Smooth muscle cell (in vitro differentiated cells): ENCODE results near the gene PLCH2. TPM values are rescaled to one million over a fixed set of nuclear protein-coding genes. Genes with fewer than 3 reads are reported as not detected.

Experiments
- DNase-seq: peaks from one replicate; lab custom pipeline; 2025; ENCODE audit not compliant: unreplicated experiment; lab: John Stamatoyannopoulos, UW
- H2AFZ ChIP-seq: fragments of 200-600 bp; sonication (generic); 2 replicates; pipeline ENCODE4 v1.6.0; 2016; ENCODE audit warnings: antibody characterized with exemption, low read depth, mild to moderate bottlenecking
- H3F3A ChIP-seq: fragments of 200-600 bp; sonication (generic); 2 replicates; pipeline ENCODE4 v1.6.0; 2017; ENCODE audit warnings: antibody characterized with exemption, low read depth
- H3K27ac ChIP-seq: fragments of 200-600 bp; sonication (generic); 2 replicates; pipeline ENCODE4 v1.5.1; 2016; ENCODE audit warnings: low read depth, mild to moderate bottlenecking
- H3K27me3 ChIP-seq: fragments of 200-600 bp; sonication (generic); 2 replicates; pipeline ENCODE4 v1.6.1; 2016; ENCODE audit warnings: low read depth, mild to moderate bottlenecking
- H3K36me3 ChIP-seq: fragments of 200-600 bp; sonication (generic); 2 replicates; pipeline ENCODE4 v1.5.1; 2016; ENCODE audit warnings: low read depth
- H3K4me1 ChIP-seq: fragments of 200-600 bp; sonication (generic); 2 replicates; pipeline ENCODE4 v1.5.1; 2016; ENCODE audit warnings: low read depth
- H3K4me2 ChIP-seq: fragments of 200-600 bp; sonication (generic); 2 replicates; pipeline ENCODE4 v1.6.0; 2016; ENCODE audit warnings: mild to moderate bottlenecking
- H3K4me3 ChIP-seq: fragments of 200-600 bp; sonication (generic); 2 replicates; pipeline ENCODE4 v1.5.1; 2016; ENCODE audit warnings: mild to moderate bottlenecking
- H3K79me2 ChIP-seq: fragments of 200-600 bp; sonication (generic); 2 replicates; pipeline ENCODE4 v1.6.0; 2016; ENCODE audit warnings: low read depth, mild to moderate bottlenecking
- H3K9ac ChIP-seq: fragments of 200-600 bp; sonication (generic); 2 replicates; pipeline ENCODE4 v1.6.0; 2016; ENCODE audit warnings: low read depth
- H3K9me3 ChIP-seq: fragments of 200-600 bp; sonication (generic); replicated peaks from 2 replicates; pipeline ENCODE4 v1.5.1; 2016; ENCODE audit warnings: low read depth
- H4K20me1 ChIP-seq: fragments of 200-600 bp; sonication (generic); 2 replicates; pipeline ENCODE4 v1.6.0; 2016; ENCODE audit warnings: low read depth
- WGBS: methylation state at CpG from one replicate; pipeline ENCODE4 v1.1.7; 2016; ENCODE audit warnings: low lambda C conversion rate; 5-methylcytosine and 5-hydroxymethylcytosine counted together
- polyA plus RNA-seq: library from polyadenylated mRNA; unstranded; fragments of >200 nt; fragmentation: Nextera tagmentation; extraction: Ambion mirVana; gene quantifications from 2 replicates; pipeline ENCODE4 v1.2.1, GENCODE V29; 2016
- total RNA-seq: library from RNA; depleted of rRNA; stranded (reverse); fragments of >200 nt; gene quantifications from 2 replicates; pipeline ENCODE4 v1.2.3, GENCODE V29; 2014
- TF ChIP-seq, protein P1 (sequence below): fragments of 200-600 bp; sonication (generic); IDR thresholded peaks from 2 replicates; pipeline ENCODE4 v1.5.1; 2017; ENCODE audit warnings: borderline replicate concordance, mild to moderate bottlenecking, antibody characterized with exemption; ENCODE audit not compliant: insufficient read depth, poor library complexity, severe bottlenecking

PLCH2 gene
- total and polyA plus RNA-seq, 2 experiments from 2014 or later: 0.09 to 0.13 TPM

DNA sequence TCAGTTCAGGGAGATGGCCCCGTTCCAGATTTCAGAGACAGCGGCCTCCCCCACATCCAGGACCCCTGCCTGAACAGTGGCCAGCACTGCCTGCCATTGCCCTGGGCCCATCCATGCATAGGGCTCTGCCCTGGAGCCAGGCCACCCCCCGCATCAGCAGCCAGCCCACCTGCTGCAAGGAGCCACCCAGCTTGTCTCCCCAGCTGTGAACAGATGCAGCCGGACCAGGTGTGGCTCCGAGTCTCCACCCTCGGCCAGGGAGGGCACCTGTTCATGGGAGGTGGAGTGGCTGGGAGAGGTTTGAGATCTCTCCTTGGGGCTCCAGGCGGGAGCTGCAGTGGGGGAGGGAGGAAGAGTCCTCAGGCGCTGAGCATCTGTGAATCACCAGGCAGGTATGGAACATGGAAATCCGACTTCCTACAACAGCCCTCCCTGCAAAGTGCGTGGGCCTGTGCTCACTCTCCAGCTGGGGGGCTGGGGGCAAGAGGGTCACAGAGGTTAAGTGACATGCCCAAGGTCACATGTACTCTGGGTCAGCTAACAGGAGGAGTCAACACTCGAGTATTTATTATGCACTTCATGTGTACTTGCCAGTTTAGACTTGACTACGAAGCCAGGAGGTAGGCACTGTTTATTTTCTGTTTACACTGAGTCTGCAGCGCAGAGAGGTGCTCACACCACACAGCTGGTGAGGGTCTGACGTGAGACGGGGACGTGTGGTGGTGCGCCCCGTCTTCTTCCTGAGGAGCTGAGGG is 58.8 kb downstream of the PLCH2 start:
- no peaks in the 10 kb centered on the region for H3K36me3 ChIP-seq
- DNase-seq: no peak
- H2AFZ ChIP-seq: no peak overlapping the region
- peak overlapping the region; percentile 17 for H3K27ac ChIP-seq
- H3K27me3 ChIP-seq: peaks cover 31% of the 10 kb centered on the region
- no peaks in the 10 kb centered on the region for H3K79me2 ChIP-seq
- no peaks in the 10 kb centered on the region for H4K20me1 ChIP-seq
- TF ChIP-seq, protein P1, sequence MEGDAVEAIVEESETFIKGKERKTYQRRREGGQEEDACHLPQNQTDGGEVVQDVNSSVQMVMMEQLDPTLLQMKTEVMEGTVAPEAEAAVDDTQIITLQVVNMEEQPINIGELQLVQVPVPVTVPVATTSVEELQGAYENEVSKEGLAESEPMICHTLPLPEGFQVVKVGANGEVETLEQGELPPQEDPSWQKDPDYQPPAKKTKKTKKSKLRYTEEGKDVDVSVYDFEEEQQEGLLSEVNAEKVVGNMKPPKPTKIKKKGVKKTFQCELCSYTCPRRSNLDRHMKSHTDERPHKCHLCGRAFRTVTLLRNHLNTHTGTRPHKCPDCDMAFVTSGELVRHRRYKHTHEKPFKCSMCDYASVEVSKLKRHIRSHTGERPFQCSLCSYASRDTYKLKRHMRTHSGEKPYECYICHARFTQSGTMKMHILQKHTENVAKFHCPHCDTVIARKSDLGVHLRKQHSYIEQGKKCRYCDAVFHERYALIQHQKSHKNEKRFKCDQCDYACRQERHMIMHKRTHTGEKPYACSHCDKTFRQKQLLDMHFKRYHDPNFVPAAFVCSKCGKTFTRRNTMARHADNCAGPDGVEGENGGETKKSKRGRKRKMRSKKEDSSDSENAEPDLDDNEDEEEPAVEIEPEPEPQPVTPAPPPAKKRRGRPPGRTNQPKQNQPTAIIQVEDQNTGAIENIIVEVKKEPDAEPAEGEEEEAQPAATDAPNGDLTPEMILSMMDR: no peak
- no peaks in the 10 kb centered on the region for H3F3A ChIP-seq
- no peak overlapping the region for H3K9ac ChIP-seq
- H3K4me2 ChIP-seq: peak overlapping the region; percentile 56
- no peaks in the 10 kb centered on the region for H3K9me3 ChIP-seq
- 50% methylated on average over 18 of the region's 18 CpGs for WGBS
- H3K4me1 ChIP-seq: peaks cover 39% of the 10 kb centered on the region
- H3K4me3 ChIP-seq: no peak overlapping the region

DNA sequence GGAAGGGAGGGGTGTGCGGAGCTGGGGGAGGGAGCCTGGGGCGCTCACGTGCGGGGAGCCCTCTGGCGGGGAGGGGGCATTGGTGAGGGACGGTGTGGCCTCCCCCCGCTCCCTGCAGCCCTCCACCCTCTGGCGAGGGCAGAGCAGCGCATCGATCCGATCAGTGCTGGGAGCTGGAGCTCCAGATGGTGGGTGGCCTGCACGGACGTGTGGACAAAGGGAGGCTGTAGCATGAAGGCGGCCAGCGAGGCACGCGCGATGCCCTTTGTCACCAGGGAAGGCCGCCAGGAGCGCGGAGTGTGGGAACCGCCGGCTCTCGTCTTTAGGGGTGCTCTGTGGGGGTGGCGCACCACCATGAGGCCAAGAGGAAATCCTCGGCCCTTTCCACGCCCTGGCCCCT is 59.4 kb downstream of the PLCH2 start:
- DNase-seq: no peak
- Histone ChIP-seq H3K79me2 (no peaks in the 10 kb centered on the region), H3K36me3 (no peaks in the 10 kb centered on the region), H3K4me3 (no peak overlapping the region), H3F3A (no peaks in the 10 kb centered on the region), H3K4me1 (peaks cover 41% of the 10 kb centered on the region), H3K4me2 (no peak overlapping the region), H3K27ac (peak overlapping the region; percentile 17), H3K9ac (no peak overlapping the region), H3K27me3 (peaks cover 28% of the 10 kb centered on the region), H4K20me1 (no peaks in the 10 kb centered on the region), H2AFZ (no peak overlapping the region), H3K9me3 (no peaks in the 10 kb centered on the region)
- 69% methylated on average over 20 of the region's 27 CpGs for WGBS
- TF ChIP-seq, protein P1: no peak

DNA sequence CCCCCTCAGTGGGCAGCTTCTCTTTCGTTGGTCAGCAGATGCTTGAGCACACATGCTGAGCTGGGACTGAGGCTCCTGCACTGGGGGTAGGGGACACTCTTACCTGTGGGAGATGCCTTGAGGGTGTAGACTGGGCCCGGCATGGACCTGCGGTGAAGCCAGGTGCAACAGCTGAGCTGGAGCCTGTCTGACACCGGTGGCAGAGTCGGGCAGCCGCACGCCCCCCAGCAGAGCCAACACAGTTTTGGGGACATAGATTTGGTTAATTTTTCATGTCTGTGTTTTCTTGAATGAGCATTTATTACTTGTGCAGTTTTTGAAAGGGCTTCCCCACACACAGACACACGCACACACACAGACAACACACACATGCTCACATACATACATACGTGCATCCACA is 59.9 kb downstream of the PLCH2 start:
- no peaks in the 10 kb centered on the region for H3K36me3 ChIP-seq
- H3K4me1 ChIP-seq: peaks cover 38% of the 10 kb centered on the region
- no peak overlapping the region for H3K4me3 ChIP-seq
- TF ChIP-seq, protein P1: no peak
- no peak overlapping the region for H2AFZ ChIP-seq
- H3K27me3 ChIP-seq: peaks cover 23% of the 10 kb centered on the region
- no peak overlapping the region for H3K9ac ChIP-seq
- no peaks in the 10 kb centered on the region for H4K20me1 ChIP-seq
- no peaks in the 10 kb centered on the region for H3F3A ChIP-seq
- no peak overlapping the region for H3K4me2 ChIP-seq
- DNase-seq: no peak
- H3K79me2 ChIP-seq: no peaks in the 10 kb centered on the region
- 89% methylated on average over 9 of the region's 9 CpGs for WGBS
- no peaks in the 10 kb centered on the region for H3K9me3 ChIP-seq
- no peak overlapping the region for H3K27ac ChIP-seq

DNA sequence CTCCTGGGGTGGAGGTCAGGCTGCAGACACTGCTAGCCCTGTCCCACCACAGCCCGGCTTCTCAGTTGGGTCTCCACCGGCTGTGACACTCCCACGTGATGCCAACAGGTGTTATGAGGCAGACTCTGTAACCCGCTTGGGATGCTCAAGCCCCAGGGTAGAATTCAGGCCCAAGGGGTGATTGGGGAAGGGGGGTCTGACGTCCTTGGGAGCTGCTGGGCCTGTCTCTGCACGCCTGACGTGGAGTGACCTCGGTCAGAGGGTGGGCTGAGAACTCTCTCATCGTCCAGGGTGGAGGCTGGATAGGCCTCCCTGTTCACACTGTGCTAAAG is 61.7 kb downstream of the PLCH2 start:
- Histone ChIP-seq H3F3A (no peaks in the 10 kb centered on the region), H3K9ac (no peak overlapping the region), H3K27me3 (peaks cover 8% of the 10 kb centered on the region), H3K79me2 (no peaks in the 10 kb centered on the region), H3K4me2 (no peak overlapping the region), H3K36me3 (no peaks in the 10 kb centered on the region), H3K4me3 (no peak overlapping the region), H2AFZ (no peak overlapping the region), H3K9me3 (no peaks in the 10 kb centered on the region), H3K4me1 (peaks cover 39% of the 10 kb centered on the region), H4K20me1 (no peaks in the 10 kb centered on the region), H3K27ac (no peak overlapping the region)
- DNase-seq: no peak
- TF ChIP-seq, protein P1: no peak
- WGBS: 70% methylated on average over 9 of the region's 9 CpGs
